Dermis blood vessel endothelial cell (primary cell): ENCODE measurements around the gene CDC25A. TPM values are rescaled to one million over a fixed set of nuclear protein-coding genes. Genes with fewer than 3 reads are reported as not detected.

ENCODE experiments used
- total RNA-seq: library from RNA; depleted of rRNA; stranded (reverse); fragments of >200 nt; gene quantifications from 2 replicates; pipeline ENCODE4 v1.2.3, GENCODE V29; 2014

The CDC25A gene
- total RNA-seq, 1 donor from 2014 or later = 15.1 TPM

Other genes with a start within 250 kb of the CDC25A start
- 63.8 and 121 TPM in 2 replicates for gene MAP4, start 172.0 kb downstream of the CDC25A start, total RNA-seq
- not detected in 2 replicates for gene CAMP, start 35.1 kb upstream of the CDC25A start, total RNA-seq
- 3.4 and 4.1 TPM in 2 replicates for gene ZNF589, start 52.7 kb upstream of the CDC25A start, total RNA-seq
- gene NME6, start 113.0 kb upstream of the CDC25A start, total RNA-seq = 33.9 and 36.2 TPM in 2 replicates
- gene SPINK8, start 145.2 kb upstream of the CDC25A start, total RNA-seq = not detected in 2 replicates
- gene FBXW12, start 183.8 kb upstream of the CDC25A start, total RNA-seq = not detected in 2 replicates
- gene PLXNB1, start 241.7 kb upstream of the CDC25A start, total RNA-seq = 16.8 and 23.7 TPM in 2 replicates